Activated B cell treated with CpG ODN at 0.5 μM for 24 hours (primary cell): Measurements from ENCODE around the gene EXD3. TPM values are rescaled to one million over a fixed set of nuclear protein-coding genes. Genes with fewer than 3 reads are reported as not detected.

Source experiments
- ATAC-seq: fragments of 200-7000 bp; cut with Tn5 transposase; one replicate; pipeline ENCODE4 v1.10.0; 2021; ENCODE audit warnings: low read depth, mild to moderate bottlenecking, moderate library complexity
- CTCF ChIA-PET: fragments of 350-600 bp; sonication (Branson Sonifier 250); formaldehyde crosslinking; loops from one replicate; lab custom pipeline; 2021; ENCODE audit warnings: antibody characterized with exemption; lab: Charles Lee
- POLR2A ChIA-PET: fragments of 350-600 bp; sonication (Branson Sonifier 250); formaldehyde crosslinking; loops from one replicate; lab custom pipeline; 2021; ENCODE audit warnings: antibody characterized with exemption; lab: Charles Lee
- DNase-seq: peaks from one replicate; pipeline ENCODE4 v3.0.0; 2022
- H3K27ac Mint-ChIP-seq: one replicate; pipeline ENCODE4 v1.8.0; 2020; ENCODE audit warnings: mixed read lengths
- H3K27me3 Mint-ChIP-seq: one replicate; pipeline ENCODE4 v1.8.0; 2021; ENCODE audit warnings: mixed read lengths
- H3K36me3 Mint-ChIP-seq: one replicate; pipeline ENCODE4 v1.8.0; 2021; ENCODE audit warnings: low read depth, mixed read lengths
- H3K4me1 Mint-ChIP-seq: one replicate; pipeline ENCODE4 v1.8.0; 2021; ENCODE audit warnings: mixed read lengths
- H3K4me3 Mint-ChIP-seq: one replicate; pipeline ENCODE4 v1.8.0; 2020; ENCODE audit warnings: mild to moderate bottlenecking, mixed read lengths
- H3K9me3 Mint-ChIP-seq: one replicate; pipeline ENCODE4 v1.8.0; 2020; ENCODE audit warnings: mixed read lengths
- intact Hi-C: fragments of 100-400 bp; cut with micrococcal nuclease; formaldehyde crosslinking; loops from one replicate; pipeline ENCODE4 v1.15.1; 2024
- total RNA-seq: library from RNA; stranded (reverse); gene quantifications from 2 replicates; pipeline ENCODE4 v1.2.3, GENCODE V29; 2022
- TF ChIP-seq, protein P1 (sequence below): fragments of 200-600 bp; IDR thresholded peaks from one replicate; pipeline ENCODE4 v1.8.0; 2022; ENCODE audit warnings: antibody characterized with exemption, mild to moderate bottlenecking

The EXD3 gene
- total RNA-seq, 1 donor from 2014 or later, result 12.8 TPM

DNA sequence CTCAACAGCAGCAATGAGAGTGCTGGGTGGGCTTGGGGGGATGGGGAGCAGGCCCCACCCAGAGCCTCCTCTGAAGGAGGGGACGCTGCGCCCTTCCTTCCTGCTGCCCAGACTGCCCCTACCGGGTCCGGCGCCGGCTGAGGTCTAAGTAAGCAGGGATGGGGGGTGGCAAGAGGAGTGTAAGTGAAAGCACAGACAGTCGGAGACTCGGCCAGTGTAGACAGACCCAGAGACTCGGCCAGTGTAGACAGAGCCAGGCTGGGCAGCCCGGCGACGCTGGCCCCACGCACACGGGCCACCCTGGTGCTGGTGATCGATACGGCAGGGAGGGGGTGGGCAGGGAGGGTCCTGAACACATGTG lies 25.6 kb upstream of the EXD3 start:
- Mint-ChIP-seq H3K4me1 (peaks cover 10% of the 10 kb centered on the region), H3K36me3 (no peaks in the 10 kb centered on the region), H3K27me3 (peaks cover 4% of the 10 kb centered on the region), H3K9me3 (no peaks in the 10 kb centered on the region), H3K27ac (no peak overlapping the region), H3K4me3 (no peak overlapping the region)
- POLR2A ChIA-PET, result interaction anchor here (0.7 kb wide), 1 partner anchor 44 kb away, joined by 3 read pairs; no protein-coding TSS in a partner anchor
- CTCF ChIA-PET, result interaction anchor here (1.4 kb wide), 1 partner anchor 26 kb away, joined by 4 read pairs; the partner anchor contains the start of gene EXD3
- intact Hi-C loops, result no loop called here
- DNase-seq (no peak), ATAC-seq (no peak)
- TF ChIP-seq, protein P1, sequence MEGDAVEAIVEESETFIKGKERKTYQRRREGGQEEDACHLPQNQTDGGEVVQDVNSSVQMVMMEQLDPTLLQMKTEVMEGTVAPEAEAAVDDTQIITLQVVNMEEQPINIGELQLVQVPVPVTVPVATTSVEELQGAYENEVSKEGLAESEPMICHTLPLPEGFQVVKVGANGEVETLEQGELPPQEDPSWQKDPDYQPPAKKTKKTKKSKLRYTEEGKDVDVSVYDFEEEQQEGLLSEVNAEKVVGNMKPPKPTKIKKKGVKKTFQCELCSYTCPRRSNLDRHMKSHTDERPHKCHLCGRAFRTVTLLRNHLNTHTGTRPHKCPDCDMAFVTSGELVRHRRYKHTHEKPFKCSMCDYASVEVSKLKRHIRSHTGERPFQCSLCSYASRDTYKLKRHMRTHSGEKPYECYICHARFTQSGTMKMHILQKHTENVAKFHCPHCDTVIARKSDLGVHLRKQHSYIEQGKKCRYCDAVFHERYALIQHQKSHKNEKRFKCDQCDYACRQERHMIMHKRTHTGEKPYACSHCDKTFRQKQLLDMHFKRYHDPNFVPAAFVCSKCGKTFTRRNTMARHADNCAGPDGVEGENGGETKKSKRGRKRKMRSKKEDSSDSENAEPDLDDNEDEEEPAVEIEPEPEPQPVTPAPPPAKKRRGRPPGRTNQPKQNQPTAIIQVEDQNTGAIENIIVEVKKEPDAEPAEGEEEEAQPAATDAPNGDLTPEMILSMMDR, result no peak

DNA sequence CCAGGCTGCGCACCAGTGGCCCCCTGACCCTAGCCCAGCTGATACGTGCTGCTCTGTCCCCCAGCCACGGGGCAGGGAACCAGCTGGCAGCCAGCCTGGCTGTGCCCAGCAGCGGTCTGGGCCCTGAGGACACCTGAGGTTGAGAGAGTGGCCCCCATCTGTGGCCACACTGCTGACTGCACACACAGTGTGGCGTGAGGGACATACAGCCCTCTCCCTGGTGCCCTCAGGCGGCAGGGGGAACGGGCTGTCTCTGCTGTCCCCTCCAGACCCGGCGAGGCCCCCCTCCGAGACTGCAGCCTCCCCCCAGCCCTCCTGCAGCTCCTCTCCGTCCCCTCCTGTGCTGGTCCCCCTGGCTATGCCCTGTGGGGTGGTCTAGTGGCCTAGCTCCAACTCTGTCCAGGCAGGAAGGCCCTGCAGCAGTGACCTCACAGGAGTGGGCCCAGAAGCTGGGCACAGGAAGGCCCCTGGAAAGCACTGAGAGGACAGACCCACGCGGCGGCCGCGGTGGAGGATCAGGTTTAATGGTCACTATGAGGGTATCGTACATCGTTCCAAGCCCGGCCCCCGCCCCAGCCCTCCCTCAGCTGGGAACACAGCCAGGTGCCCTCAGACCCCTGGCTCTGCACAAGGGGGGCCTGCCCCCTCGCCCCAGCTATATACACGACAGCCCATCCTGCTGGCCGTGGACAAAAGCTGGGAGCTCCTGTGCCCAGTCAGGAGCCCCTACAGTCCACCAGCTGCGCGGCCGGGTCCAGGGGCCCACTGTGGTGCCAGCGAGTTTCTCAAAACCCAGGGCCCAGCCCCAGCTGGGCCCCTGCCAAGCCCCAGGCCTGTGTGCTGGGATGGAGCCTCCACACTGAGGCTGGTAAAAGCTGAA lies 25.0 kb upstream of the EXD3 start:
- Mint-ChIP-seq H3K4me1 (peaks cover 9% of the 10 kb centered on the region), H3K4me3 (no peak overlapping the region), H3K27ac (no peak overlapping the region), H3K27me3 (peaks cover 5% of the 10 kb centered on the region), H3K9me3 (no peaks in the 10 kb centered on the region), H3K36me3 (no peaks in the 10 kb centered on the region)
- ChIA-PET CTCF (interaction anchor here (1.4 kb wide), 1 partner anchor 25 kb away, joined by 4 read pairs; the partner anchor contains the start of gene EXD3), POLR2A (interaction anchor here (0.5 to 0.7 kb wide), 2 partner anchors 44 to 156 kb away, joined by 3 to 5 read pairs; no protein-coding TSS in a partner anchor)
- no peak for DNase-seq
- TF ChIP-seq, protein P1, result no peak
- ATAC-seq, result no peak
- intact Hi-C loops, result no loop called here

DNA sequence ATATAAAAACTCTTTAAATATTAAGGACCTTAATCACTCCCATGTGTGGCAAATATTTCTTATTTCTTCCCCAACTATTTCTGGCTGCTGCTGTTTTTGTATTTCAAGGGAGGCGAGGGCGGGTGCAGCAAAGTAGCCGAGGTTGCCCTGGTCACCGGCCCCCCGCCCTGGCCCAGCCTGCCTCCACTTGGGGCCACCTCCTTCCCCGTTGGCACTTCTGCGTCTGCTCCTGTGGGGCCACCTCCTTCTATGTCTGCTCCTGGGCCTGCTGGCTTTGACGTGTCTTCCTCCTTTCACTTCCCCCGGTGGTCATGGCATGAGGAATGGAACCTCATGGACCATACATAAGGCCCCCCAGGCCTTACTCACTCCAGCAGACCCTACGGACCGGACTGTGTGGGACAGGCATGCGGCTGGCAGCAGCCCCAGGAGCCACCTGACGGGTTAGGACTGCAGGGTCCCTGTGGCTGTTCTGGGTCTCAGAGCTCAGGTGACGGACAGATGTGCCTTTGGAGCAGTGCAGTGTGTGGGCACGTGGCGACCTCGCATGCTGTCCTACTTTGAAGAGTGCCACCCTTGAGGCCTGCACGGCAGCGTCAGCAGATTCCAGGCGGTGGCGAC lies 24.0 kb upstream of the EXD3 start:
- TF ChIP-seq, protein P1, result no peak
- no peak for DNase-seq
- POLR2A ChIA-PET, result interaction anchor here (0.8 kb wide), 1 partner anchor 12 kb away, joined by 4 read pairs; the partner anchor contains the start of gene NSMF
- Mint-ChIP-seq H3K27me3 (peaks cover 8% of the 10 kb centered on the region), H3K9me3 (no peaks in the 10 kb centered on the region), H3K4me3 (no peak overlapping the region), H3K27ac (no peak overlapping the region), H3K36me3 (no peaks in the 10 kb centered on the region), H3K4me1 (peaks cover 6% of the 10 kb centered on the region)
- intact Hi-C loops, result no loop called here
- no peak for ATAC-seq
- CTCF ChIA-PET, result interaction anchor here (1.8 kb wide), 1 partner anchor 24 kb away, joined by 7 read pairs; the partner anchor contains the start of genes EXD3 and NOXA1

DNA sequence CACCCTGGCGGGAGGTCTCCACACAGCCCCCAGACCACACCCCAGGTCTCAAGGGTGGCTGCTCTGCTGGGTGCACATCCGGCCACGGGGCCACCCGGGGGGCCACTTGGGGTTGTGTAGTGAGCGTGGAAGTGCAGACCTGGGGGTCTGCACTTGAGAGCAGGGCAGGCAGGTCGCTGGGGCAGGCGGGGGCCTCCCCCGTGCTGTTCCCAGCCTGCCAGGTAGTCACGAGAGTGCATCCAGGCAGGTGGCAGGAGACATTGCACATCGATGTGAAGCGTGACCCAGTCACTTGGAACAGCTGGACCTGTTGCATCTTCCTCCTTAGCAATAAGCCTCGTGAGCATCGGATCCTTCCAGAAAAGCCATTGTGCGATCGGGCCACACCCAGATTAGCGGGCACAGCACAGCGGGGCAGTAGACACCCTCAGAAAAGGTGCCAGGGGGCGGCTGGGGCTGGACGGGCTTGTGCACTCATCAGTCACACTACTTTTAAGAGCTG lies 23.0 kb upstream of the EXD3 start:
- POLR2A ChIA-PET, result interaction anchor here (0.5 to 0.8 kb wide), 2 partner anchors 13 to 85 kb away, joined by 3 to 4 read pairs; partner anchors contain the start of gene NSMF
- Mint-ChIP-seq H3K36me3 (no peaks in the 10 kb centered on the region), H3K27ac (no peak overlapping the region), H3K27me3 (peaks cover 9% of the 10 kb centered on the region), H3K9me3 (no peaks in the 10 kb centered on the region), H3K4me1 (peaks cover 8% of the 10 kb centered on the region), H3K4me3 (no peak overlapping the region)
- TF ChIP-seq, protein P1, result no peak
- no peak for ATAC-seq
- CTCF ChIA-PET, result interaction anchor here (0.9 to 1.8 kb wide), 2 partner anchors 23 to 209 kb away, joined by 3 to 7 read pairs; partner anchors contain the start of genes EXD3 and NOXA1
- DNase-seq, result no peak
- intact Hi-C loops, result loop anchor here (1.0 to 2.0 kb wide), 4 partner anchors 23 to 210 kb away; partner anchors contain the start of genes EXD3, NOXA1 and NRARP
